Adrenal gland (tissue), 12 donors: ENCODE data around the gene CDH16. TPM values are rescaled to one million over a fixed set of nuclear protein-coding genes. Genes with fewer than 3 reads are reported as not detected.

Experiments
- DNase-seq, 7 donors: peaks; one replicate each; pipeline ENCODE4 v3.0.0-alpha.2; 2019 to 2020
- H3K27ac ChIP-seq, 5 donors: fragments of 200-600 bp; sonication (generic) in 4 of 5; 1 replicate in 3 of 5; 2 replicates in 2 of 5; pipeline versions ENCODE4 v1.5.1 to v1.8.0; 2016 to 2020; ENCODE audit warnings: mild to moderate bottlenecking in 1 of 5
- H3K27me3 ChIP-seq: fragments of 200-600 bp; 2 replicates; pipeline ENCODE4 v1.8.0; 2021
- H3K36me3 ChIP-seq, 2 donors: fragments of 200-600 bp; replicated peaks in 1 of 2; 1 replicate in 1 of 2; 2 replicates in 1 of 2; pipeline versions ENCODE4 v1.5.1 to v1.8.0; 2018 to 2022
- H3K4me1 ChIP-seq, 2 donors: fragments of 200-600 bp; replicated peaks in 1 of 2; 1 replicate in 1 of 2; 2 replicates in 1 of 2; pipeline versions ENCODE4 v1.5.1 to v1.8.0; 2018 to 2021
- H3K4me3 ChIP-seq, 4 donors: fragments of 200-600 bp; sonication (generic) in 3 of 4; one replicate each; pipeline ENCODE4 v1.5.1; 2016 to 2018
- H3K9me3 ChIP-seq, 3 donors: fragments of 200-600 bp; sonication (generic) in 1 of 3; replicated peaks in 1 of 3; 1 replicate in 2 of 3; 2 replicates in 1 of 3; pipeline versions ENCODE4 v1.5.1 to v1.8.0; 2016 to 2021
- CTCF ChIP-seq, 6 experiments: fragments of 450-650 bp in 4 of 6; fragments of 200-600 bp in 2 of 6; sonication (generic) in 1 of 6; IDR thresholded peaks; 1 replicate in 5 of 6; 2 replicates in 1 of 6; pipeline versions ENCODE4 v1.5.1 to v1.8.0; 2016 to 2021; ENCODE audit warnings: antibody characterized with exemption in 6 of 6, mild to moderate bottlenecking in 2 of 6, moderate library complexity in 1 of 6
- POLR2A ChIP-seq, 2 donors: fragments of 450-650 bp; IDR thresholded peaks; one replicate each; pipeline ENCODE4 v1.6.1; 2017; ENCODE audit warnings: antibody characterized with exemption in 2 of 2, mild to moderate bottlenecking in 2 of 2, moderate library complexity in 1 of 2
- WGBS, 4 donors: extraction: QIAGEN DNeasy Blood & Tissue Kit in 2 of 4; methylation state at CpG; one replicate each; pipeline versions ENCODE4 v1.1.5 to v1.1.7; 2013 to 2017; 5-methylcytosine and 5-hydroxymethylcytosine counted together
- intact Hi-C, 2 donors: fragments of 100-400 bp; cut with DNase I; formaldehyde crosslinking; loops; one replicate each; pipeline versions ENCODE4 v1.14.1 to v1.15.0; 2022 to 2023
- polyA plus RNA-seq, 3 donors: library from polyadenylated mRNA; stranded (reverse); fragments of 200-250 nt in 2 of 3; fragments of 350-450 nt in 1 of 3; fragmentation: Illumina TruSeq in 1 of 3; extraction: RNeasy Lipid Tissue Mini Kit (QIAGEN cat#74804) in 1 of 3; gene quantifications; one replicate each; pipeline ENCODE4 v1.2.3, GENCODE V29; 2013 to 2014
- total RNA-seq, 9 donors: library from RNA; depleted of rRNA in 4 of 9; stranded (reverse); fragments of >200 nt in 4 of 9; fragments of 120-200 nt in 1 of 9; fragmentation: NEBNext Ultra II Directional in 1 of 9; extraction: Animal tissue kit (Norgen Biotek cat#: 25700) in 1 of 9; gene quantifications; one replicate each; pipeline versions ENCODE4 v1.1.0 to v1.2.4, GENCODE V29; 2013 to 2023
- donor health status: healthy with polysubstance abuse.
- donor health status: Bipolar disorder and iron deficiency.
- donor health status: DM: yes; HTN: yes; CAD: no.
- donor health status: DM: no; HTN: no; CAD: no.
- donor health status: DM: no; HTN: no; CAD: no.
- donor health status: DM: yes; HTN: yes; CAD: no.

Gene CDH16
- total and polyA plus RNA-seq, 12 donors = 0.69 TPM; not detected in 11

DNA sequence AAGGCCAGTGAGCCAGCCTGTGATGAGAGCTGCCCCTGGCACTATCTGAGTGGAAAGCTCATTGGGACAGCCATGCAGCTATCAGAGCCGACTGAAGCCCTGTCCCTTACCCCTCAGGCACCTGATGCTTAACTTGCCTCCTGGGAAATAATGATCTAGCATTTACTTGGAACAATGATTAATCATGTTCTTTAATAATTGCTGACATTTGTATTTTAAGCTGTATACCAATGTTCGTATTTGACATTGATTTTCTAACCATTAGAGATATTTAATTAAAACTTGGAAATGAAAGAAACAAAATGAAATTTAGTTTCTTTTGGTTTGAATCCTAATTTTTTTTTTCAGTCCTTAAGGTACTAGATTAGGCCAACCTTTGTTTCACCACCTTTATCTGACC lies 27.9 kb downstream of the CDH16 start:
- no peak overlapping the region for H3K27ac ChIP-seq
- no peaks in the 10 kb centered on the region for H3K36me3 ChIP-seq
- H3K4me1 ChIP-seq = peaks cover 0 to 12% of the 10 kb centered on the region in 2 donors
- H3K9me3 ChIP-seq = no peaks in the 10 kb centered on the region
- no peak overlapping the region for H3K4me3 ChIP-seq
- 84 to 91% (median 87%) methylated on average over 2 of the region's 2 CpGs for WGBS, 4 donors
- intact Hi-C loops = no loop called here
- no peak for DNase-seq
- H3K27me3 ChIP-seq = no peaks in the 10 kb centered on the region
- no peak for TF ChIP-seq POLR2A (IDR thresholded peaks at IDR 0.05)
- no peak for TF ChIP-seq CTCF (IDR thresholded peaks at IDR 0.05)

DNA sequence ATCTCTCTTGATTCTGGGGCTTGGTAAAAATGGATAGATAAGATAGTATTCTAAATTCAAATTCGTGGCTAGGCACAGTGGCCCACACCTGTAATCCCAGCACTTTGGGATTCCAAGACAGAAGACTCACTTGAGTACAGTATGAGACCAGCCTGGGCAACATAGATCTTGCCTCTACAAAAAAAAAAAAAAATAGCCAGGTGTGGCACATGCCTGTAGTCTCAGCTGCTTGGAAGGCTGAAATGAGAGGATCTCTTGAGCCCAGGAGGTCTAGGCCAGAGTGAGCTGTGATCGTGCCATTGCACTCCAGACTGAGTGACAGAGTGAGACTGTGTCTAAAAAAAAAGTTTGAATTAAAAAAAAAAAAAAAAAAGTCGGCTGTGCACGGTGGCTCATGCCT lies 29.1 kb downstream of the CDH16 start:
- Histone ChIP-seq H3K9me3 (no peaks in the 10 kb centered on the region), H3K27me3 (no peaks in the 10 kb centered on the region), H3K4me1 (peaks cover 0 to 12% of the 10 kb centered on the region in 2 donors), H3K36me3 (peaks cover 0 to 10% of the 10 kb centered on the region in 2 donors), H3K4me3 (no peak overlapping the region), H3K27ac (no peak overlapping the region)
- no peak for DNase-seq
- WGBS, 4 donors = 67 to 78% (median 71%) methylated on average over 4 of the region's 4 CpGs
- TF ChIP-seq POLR2A (IDR thresholded peaks at IDR 0.05) (no peak), CTCF (IDR thresholded peaks at IDR 0.05) (no peak)
- intact Hi-C loops = no loop called here

DNA sequence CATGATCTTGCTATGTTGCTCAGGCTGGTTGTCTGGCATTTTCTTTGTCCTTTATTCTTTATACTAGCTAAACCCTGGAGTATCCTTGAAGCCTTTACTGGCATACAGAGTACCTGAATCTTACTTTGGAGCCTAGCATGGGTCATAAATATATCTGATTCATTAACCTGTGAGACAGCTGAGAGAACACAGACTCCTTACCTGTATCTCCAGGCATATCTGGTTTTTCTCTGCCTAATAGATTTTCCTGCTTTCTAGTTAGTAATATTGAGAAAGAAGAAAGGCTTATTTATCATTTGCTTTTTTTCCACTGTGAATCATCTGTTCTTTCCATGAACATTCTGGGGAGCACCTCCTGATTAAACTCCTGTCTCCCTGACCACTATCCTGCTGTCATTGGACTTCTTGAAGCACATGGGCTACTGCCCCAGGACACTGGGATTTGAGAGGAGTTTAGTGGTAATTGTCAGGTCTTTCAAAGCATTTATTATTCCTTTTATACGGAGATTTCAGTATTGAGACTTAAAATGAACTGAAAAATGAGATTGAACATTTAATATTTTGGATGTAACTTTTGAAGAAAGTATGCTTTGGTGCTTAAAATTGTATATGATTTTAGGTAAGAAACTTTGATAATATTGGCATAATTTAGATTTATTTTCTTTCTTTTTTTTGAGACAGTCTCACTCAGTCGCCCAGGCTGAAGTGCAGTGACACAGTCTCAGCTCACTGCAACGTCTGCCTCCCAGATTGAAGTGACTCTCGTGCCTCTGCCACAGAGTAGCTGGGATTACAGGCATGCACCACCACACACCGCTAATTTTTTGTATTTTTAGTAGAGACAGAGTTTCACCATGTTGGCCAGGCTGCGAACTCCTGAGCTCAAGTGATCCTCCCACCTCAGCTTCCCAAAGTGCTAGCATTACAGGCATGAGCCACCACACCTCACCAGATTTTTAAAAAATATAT lies 29.8 kb downstream of the CDH16 start:
- no peaks in the 10 kb centered on the region for H3K9me3 ChIP-seq
- H3K27me3 ChIP-seq = no peaks in the 10 kb centered on the region
- peaks cover 0 to 12% of the 10 kb centered on the region in 2 donors for H3K4me1 ChIP-seq
- intact Hi-C loops = no loop called here
- peaks cover 0 to 17% of the 10 kb centered on the region in 2 donors for H3K36me3 ChIP-seq
- H3K27ac ChIP-seq = peak overlapping the region in 1 of 5 donors; percentile 52
- DNase-seq = peak in 1 of 7 donors; percentile 65
- no peak overlapping the region for H3K4me3 ChIP-seq
- WGBS, 4 donors = 86 to 92% (median 90%) methylated on average over 6 of the region's 6 CpGs
- no peak for TF ChIP-seq CTCF (IDR thresholded peaks at IDR 0.05)
- no peak for TF ChIP-seq POLR2A (IDR thresholded peaks at IDR 0.05)

- Histone ChIP-seq H3K4me3 (no peak overlapping the region), H3K27me3 (no peaks in the 10 kb centered on the region), H3K4me1 (peaks cover 0 to 12% of the 10 kb centered on the region in 2 donors), H3K36me3 (peaks cover 0 to 17% of the 10 kb centered on the region in 2 donors), H3K27ac (no peak overlapping the region), H3K9me3 (no peaks in the 10 kb centered on the region)
- no peak for DNase-seq
- 78 to 83% (median 82%) methylated on average over 3 of the region's 3 CpGs for WGBS, 4 donors
- intact Hi-C loops = no loop called here
- TF ChIP-seq CTCF (IDR thresholded peaks at IDR 0.05) (no peak), POLR2A (IDR thresholded peaks at IDR 0.05) (no peak)
These were observed 31.8 kb downstream of the CDH16 start for GRCh38 chr16:66886914-66887313.
